Limb (tissue), 2 donors: ENCODE results near the gene ENOX1.

Experiments used
- DNase-seq, 2 donors: peaks; one replicate each; pipeline ENCODE4 v3.0.0-alpha.2; 2016; ENCODE audit errors: extremely low spot score in 2 of 2

Gene ENOX1

GRCh38 chr13:43546251-43546650 lies 240.5 kb downstream of the ENOX1 start:
- no peak for DNase-seq

DNA sequence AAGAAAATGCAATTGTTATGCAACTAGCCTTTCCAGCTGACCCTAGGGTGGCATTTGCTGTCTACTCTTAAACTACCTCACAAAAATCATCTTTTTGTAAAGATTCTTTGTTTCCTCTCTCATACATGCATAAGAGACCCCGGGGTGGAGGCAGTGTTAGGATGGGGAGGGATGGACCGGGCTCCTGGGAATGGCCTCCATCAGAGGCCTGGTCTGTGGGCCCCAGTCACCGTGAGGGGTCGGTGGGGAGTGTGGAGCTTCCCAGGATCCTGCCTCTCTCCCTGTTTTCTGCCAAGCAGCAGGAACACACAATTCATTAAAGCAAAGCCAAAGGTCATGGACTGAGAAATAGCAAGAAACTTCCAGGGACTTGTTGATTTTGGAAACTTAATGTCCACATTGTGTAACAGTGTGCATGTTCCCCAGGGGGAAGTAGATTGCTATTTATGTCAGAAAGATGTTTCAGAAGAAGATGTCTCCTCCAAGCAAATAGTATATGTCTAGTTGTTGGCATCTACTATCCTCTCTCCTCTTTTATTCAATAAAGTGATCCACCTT lies 241.4 kb downstream of the ENOX1 start:
- DNase-seq = no peak

DNA sequence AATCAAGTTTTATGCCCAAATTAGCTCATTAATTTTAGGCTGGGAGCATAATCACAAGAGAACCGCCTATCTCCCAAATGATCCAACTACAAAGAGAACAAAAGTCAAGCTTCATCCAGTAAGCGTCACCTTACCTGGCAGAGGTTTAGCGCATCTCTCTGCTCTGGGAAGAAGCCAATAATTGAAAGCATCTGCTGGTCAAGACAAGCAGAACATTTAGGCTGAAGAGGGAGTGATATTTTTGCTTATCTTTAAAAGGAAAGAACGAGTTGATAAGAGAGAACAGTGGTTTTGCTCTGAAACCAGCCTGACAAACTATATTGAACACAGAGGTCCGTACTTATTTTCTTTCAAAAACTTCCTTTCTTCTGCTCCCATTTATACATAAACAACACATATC lies 242.1 kb downstream of the ENOX1 start:
- DNase-seq = no peak

DNA sequence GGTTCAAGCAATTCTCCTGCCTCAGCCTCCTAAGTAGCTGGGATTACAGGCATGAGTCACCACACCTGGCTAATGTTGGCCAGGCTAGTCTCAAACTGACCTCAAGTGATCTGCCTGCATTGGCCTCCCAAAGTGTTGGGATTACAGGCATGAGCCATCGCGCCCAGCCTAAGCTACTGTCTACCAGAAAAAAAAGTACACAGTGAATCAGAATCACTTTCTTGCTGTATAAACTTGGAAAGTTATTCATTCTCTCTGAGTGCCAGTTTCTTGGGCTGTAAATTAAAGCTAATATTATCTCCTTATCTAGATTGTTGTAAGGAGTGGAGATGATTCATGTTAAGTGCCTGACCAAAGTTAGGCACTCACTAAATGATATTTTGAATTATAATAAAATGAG lies 242.8 kb downstream of the ENOX1 start:
- DNase-seq = no peak

GRCh38 chr13:43543331-43543730 lies 243.4 kb downstream of the ENOX1 start:
- DNase-seq = no peak

DNA sequence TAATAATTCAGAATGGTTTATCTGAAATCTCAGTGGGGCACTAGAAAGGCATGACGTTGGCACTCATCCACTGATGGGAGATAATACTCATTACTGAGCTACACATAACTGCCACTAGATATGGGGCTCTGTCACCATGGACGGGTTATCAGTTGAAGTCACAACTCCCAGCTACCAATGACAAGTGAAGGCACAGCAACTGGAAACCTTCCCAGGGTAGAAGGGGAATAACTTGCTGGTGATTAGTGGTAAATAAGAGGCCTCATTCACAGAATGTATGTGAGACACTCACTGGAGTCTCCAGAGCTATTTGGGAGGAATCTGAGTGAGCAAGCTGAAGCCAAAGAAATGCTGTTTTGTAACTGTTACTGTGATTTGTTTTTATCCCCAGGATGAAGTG lies 249.6 kb downstream of the ENOX1 start:
- DNase-seq = no peak

DNA sequence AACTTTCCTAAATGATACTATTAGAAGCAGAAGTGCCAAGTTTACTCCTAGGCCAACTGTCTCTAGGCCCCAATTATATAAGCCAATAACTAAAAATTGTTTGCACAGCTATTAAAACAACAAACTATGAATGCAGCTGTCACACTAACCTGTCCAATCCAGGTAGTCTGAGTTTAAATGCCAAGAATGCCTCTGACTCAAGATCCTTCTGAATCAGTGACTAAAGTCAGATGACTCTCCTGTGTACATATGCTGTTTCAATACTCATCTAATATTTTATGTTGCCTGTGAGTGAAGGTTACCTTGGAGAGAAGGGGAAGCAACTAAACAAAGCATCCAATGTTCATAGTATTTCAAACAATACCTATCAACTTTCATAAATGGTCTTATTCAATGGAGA lies 257.0 kb downstream of the ENOX1 start:
- DNase-seq = no peak

GRCh38 chr13:43528992-43529391 lies 257.8 kb downstream of the ENOX1 start:
- DNase-seq = no peak

DNA sequence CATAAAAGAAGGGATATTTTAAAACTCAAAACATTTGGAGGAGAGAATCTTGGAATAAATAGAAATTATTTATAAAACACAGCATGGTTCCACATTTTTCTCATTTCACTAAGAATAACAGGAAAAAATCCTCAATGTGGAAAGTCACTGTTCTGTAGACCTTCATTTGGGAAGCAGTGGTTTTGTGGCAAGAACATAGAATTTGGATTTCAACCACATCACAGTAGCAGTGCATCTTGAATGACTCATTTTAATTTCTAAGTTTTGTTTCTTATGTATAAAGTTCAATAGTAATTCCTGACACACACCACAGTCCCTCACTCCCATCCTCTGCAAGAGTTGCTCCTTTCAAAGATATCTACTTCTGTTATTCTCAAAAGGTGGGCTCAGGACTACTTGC lies 264.0 kb downstream of the ENOX1 start:
- no peak for DNase-seq

GRCh38 chr13:43520351-43520750 lies 266.4 kb downstream of the ENOX1 start:
- DNase-seq = no peak

DNA sequence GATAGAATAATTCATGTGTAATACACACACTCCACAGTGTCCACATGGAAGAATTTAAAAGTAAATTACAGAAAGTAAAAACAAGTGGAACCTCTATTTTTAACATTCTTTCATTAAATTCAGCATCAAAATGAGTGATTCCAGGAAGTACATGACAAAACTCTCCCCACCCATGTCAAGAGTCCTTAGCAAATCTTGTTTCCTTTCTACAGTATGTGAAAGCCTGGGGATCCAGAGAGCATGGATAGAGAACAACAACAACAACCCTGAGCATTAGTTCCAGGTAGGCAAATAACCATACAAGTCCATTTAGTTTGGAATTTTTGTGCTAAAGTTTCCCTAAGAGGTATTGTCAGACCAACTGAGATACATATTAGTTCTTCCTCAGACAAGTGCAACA lies 267.9 kb downstream of the ENOX1 start:
- DNase-seq = no peak

- peak in 1 of 2 donors; percentile 92 for DNase-seq
Observed at GRCh38 chr13:43516401-43516833, 270.4 kb downstream of the ENOX1 start.

GRCh38 chr13:43515531-43515930 lies 271.2 kb downstream of the ENOX1 start:
- DNase-seq = peak in 1 of 2 donors; percentile 44

- peak in 1 of 2 donors; percentile 45 for DNase-seq
Observed at GRCh38 chr13:43514311-43514710, 272.5 kb downstream of the ENOX1 start.

- no peak for DNase-seq
Observed at GRCh38 chr13:43512221-43512620, 274.6 kb downstream of the ENOX1 start.

- peak in 1 of 2 donors; percentile 33 for DNase-seq
Observed at GRCh38 chr13:43510956-43511901, 275.5 kb downstream of the ENOX1 start.

DNA sequence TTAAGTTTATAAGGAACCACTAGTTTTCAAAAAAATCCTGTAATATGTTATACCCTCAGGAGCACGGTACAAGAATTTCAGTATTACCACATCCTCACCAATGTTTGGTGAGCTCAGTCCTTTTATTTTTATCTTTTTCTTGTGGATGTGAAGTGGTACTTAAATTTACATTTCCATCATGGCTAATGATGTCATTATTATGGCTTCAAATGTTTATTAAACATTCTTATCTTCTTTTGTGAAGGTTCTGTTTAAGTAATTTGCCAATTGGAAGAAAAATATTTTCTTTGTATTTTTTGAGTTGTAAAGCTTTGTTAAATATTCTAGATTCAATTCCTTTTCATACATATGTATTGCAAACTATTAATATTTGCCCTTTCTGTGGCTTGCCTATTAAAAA lies 291.0 kb downstream of the ENOX1 start:
- no peak for DNase-seq

DNA sequence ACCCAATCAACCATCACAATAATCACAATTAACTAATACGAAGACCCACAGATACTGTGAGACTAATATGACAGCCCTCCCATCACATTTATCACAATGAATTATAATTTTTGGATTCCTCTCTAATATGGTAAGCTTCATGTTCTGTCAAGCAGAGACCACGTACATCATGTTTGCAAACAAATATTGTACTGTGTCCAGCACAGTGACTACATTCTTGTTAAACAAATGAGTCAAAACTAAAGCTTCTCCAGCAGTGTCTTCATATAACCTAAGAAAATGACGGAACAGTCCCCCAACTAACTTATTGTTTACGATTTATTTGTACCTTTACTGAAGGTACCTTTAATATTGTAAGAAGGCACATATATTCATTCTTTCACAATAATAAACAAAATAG lies 292.6 kb downstream of the ENOX1 start:
- DNase-seq = no peak

- no peak for DNase-seq
Observed at GRCh38 chr13:43493496-43494000, 293.2 kb downstream of the ENOX1 start.

GRCh38 chr13:43492745-43493144 lies 294.0 kb downstream of the ENOX1 start:
- DNase-seq = no peak

DNA sequence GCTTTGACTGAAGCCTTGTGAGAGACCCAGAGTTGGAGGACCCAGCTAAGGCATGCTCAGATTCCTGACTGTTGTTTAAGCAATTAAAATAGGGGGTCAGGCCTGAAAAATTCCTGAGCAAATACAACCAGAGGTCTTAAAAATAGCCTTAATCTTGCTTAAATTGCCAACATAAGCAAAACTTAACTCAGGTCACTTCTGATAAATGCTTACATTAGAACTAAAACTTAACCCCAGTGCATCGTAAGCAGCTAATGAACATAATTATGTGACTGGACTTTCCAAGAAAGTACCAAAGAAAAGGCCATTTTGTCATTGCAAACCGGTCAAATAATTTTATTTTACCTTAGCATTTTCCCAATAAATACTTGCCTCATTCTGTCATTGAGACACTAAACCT lies 294.5 kb downstream of the ENOX1 start:
- no peak for DNase-seq

- DNase-seq = peak; percentile 50 to 55
Observed at GRCh38 chr13:43489233-43489632, 297.5 kb downstream of the ENOX1 start.

- no peak for DNase-seq
Observed at GRCh38 chr13:43487885-43488284, 298.9 kb downstream of the ENOX1 start.
